ENCODE measurements around the gene PSAPL1. TPM values are rescaled to one million over a fixed set of nuclear protein-coding genes. Genes with fewer than 3 reads are reported as not detected.

The PSAPL1 gene
- total RNA-seq, 1 experiment from 2014 or later, result not detected

DNA sequence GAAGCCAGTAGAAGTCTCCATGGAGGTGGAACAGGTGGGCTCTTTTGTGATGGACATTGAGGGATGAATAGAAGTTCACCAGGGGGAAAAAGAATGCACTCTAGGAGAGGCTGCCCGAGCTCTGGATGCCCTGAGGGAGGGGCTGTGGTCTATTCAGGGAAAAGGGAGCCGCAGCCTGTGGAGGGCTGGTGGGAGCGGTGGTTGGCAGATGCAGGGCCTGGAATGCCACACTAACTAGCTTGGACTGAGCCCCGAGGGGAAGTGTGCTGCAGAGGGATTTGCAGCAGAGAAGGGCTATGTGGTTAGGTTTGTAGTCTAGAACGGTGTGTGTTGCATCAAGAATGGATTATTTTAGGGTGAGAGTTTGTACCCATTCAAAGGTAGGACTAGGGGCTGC is 29.5 kb upstream of the PSAPL1 start:
- peaks cover 3% of the 10 kb centered on the region; the same call in 1 of the 2 replicates for H3K9me3 Mint-ChIP-seq
- H3K4me3 Mint-ChIP-seq, result no peak overlapping the region
- no peaks in the 10 kb centered on the region; the same call in 1 of the 2 replicates for H3K27me3 Mint-ChIP-seq (ENCODE audit: low read depth)
- TF ChIP-seq, protein P1, sequence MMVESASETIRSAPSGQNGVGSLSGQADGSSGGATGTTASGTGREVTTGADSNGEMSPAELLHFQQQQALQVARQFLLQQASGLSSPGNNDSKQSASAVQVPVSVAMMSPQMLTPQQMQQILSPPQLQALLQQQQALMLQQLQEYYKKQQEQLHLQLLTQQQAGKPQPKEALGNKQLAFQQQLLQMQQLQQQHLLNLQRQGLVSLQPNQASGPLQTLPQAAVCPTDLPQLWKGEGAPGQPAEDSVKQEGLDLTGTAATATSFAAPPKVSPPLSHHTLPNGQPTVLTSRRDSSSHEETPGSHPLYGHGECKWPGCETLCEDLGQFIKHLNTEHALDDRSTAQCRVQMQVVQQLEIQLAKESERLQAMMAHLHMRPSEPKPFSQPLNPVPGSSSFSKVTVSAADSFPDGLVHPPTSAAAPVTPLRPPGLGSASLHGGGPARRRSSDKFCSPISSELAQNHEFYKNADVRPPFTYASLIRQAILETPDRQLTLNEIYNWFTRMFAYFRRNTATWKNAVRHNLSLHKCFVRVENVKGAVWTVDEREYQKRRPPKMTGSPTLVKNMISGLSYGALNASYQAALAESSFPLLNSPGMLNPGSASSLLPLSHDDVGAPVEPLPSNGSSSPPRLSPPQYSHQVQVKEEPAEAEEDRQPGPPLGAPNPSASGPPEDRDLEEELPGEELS (CRISPR knock-in tag; IDR thresholded peaks at IDR 0.05), result no peak
- TF ChIP-seq GTF2I (CRISPR knock-in tag; conservative IDR thresholded peaks at IDR 0.05), result no peak
- TF ChIP-seq RORB (CRISPR knock-in tag; IDR thresholded peaks at IDR 0.05), result no peak
- TF ChIP-seq GRHL2 (CRISPR knock-in tag; IDR thresholded peaks at IDR 0.05; ENCODE audit: insufficient replicate concordance, severe bottlenecking), result no peak
- TF ChIP-seq NFATC4 (CRISPR knock-in tag; IDR thresholded peaks at IDR 0.05), result no peak
- TF ChIP-seq, protein P2, sequence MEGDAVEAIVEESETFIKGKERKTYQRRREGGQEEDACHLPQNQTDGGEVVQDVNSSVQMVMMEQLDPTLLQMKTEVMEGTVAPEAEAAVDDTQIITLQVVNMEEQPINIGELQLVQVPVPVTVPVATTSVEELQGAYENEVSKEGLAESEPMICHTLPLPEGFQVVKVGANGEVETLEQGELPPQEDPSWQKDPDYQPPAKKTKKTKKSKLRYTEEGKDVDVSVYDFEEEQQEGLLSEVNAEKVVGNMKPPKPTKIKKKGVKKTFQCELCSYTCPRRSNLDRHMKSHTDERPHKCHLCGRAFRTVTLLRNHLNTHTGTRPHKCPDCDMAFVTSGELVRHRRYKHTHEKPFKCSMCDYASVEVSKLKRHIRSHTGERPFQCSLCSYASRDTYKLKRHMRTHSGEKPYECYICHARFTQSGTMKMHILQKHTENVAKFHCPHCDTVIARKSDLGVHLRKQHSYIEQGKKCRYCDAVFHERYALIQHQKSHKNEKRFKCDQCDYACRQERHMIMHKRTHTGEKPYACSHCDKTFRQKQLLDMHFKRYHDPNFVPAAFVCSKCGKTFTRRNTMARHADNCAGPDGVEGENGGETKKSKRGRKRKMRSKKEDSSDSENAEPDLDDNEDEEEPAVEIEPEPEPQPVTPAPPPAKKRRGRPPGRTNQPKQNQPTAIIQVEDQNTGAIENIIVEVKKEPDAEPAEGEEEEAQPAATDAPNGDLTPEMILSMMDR (IDR thresholded peaks at IDR 0.05), result no peak
- no peak for TF ChIP-seq SOX15 (CRISPR knock-in tag; IDR thresholded peaks at IDR 0.05)
- H3K27ac Mint-ChIP-seq, result no peak overlapping the region
- ChIA-PET CTCF (interaction anchor here (1.1 to 2.0 kb wide), 2 partner anchors 129 to 186 kb away, joined by 5 to 8 read pairs; no protein-coding TSS in a partner anchor), POLR2A (no interaction called here)
- peak; percentile 47 for ATAC-seq
- no peak for DNase-seq (ENCODE audit: low spot score)
- no peaks in the 10 kb centered on the region for H3K36me3 Mint-ChIP-seq
- H3K4me1 Mint-ChIP-seq, result peaks cover 25% of the 10 kb centered on the region

DNA sequence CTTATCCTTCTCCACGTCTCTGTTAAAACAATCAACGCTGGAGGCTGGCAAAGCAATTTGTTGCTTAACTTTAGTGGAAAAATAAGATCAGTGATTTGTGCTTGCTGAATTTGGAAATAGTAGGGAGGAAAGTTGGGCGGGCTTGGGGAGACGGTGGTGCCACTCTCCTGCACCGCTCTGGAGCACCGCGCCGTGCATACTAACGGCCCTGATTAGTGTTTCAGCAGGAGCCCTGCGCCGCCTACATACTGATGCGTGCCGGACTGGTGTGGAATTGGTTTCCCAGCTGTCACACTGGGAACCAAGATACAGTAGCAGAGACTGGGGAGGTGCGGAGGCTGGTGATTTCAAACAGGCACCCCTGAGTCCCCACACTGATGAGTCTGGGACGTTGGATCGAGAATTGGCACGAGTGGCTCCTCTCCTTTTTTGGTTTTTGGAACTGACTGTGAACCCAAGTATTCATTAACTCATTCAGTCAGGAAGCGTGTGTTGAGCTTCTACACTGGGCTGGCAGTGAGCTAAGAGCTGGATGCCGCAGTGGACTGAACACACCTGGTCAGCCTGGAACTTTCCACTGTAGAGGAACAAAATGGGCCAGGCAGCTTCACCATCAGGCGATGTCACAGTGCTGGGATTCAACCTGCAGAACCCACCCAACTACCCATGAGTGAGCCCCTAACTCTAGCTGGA is 29.0 kb upstream of the PSAPL1 start:
- DNase-seq (ENCODE audit: low spot score), result no peak
- H3K9me3 Mint-ChIP-seq, result peaks cover 3% of the 10 kb centered on the region; the same call in 1 of the 2 replicates
- ChIA-PET POLR2A (no interaction called here), CTCF (interaction anchor here (1.1 to 2.0 kb wide), 2 partner anchors 128 to 187 kb away, joined by 5 to 8 read pairs; no protein-coding TSS in a partner anchor)
- ATAC-seq, result no peak
- peaks cover 25% of the 10 kb centered on the region for H3K4me1 Mint-ChIP-seq
- no peaks in the 10 kb centered on the region for H3K36me3 Mint-ChIP-seq
- H3K27me3 Mint-ChIP-seq (ENCODE audit: low read depth), result no peaks in the 10 kb centered on the region; the same call in 1 of the 2 replicates
- no peak overlapping the region for H3K27ac Mint-ChIP-seq
- no peak overlapping the region for H3K4me3 Mint-ChIP-seq
- TF ChIP-seq ESRRA (CRISPR knock-in tag; IDR thresholded peaks at IDR 0.05; ENCODE audit: borderline replicate concordance), result no peak
- TF ChIP-seq, protein P3, sequence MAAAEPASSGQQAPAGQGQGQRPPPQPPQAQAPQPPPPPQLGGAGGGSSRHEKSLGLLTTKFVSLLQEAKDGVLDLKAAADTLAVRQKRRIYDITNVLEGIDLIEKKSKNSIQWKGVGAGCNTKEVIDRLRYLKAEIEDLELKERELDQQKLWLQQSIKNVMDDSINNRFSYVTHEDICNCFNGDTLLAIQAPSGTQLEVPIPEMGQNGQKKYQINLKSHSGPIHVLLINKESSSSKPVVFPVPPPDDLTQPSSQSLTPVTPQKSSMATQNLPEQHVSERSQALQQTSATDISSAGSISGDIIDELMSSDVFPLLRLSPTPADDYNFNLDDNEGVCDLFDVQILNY (CRISPR knock-in tag; IDR thresholded peaks at IDR 0.05), result no peak
- no peak for TF ChIP-seq ZNF121 (CRISPR knock-in tag; IDR thresholded peaks at IDR 0.05)
- TF ChIP-seq GTF2I (CRISPR knock-in tag; conservative IDR thresholded peaks at IDR 0.05), result no peak
- no peak for TF ChIP-seq CREB1 (CRISPR knock-in tag; IDR thresholded peaks at IDR 0.05)
- TF ChIP-seq, protein P1 (CRISPR knock-in tag; IDR thresholded peaks at IDR 0.05), result no peak
- TF ChIP-seq, protein P4, sequence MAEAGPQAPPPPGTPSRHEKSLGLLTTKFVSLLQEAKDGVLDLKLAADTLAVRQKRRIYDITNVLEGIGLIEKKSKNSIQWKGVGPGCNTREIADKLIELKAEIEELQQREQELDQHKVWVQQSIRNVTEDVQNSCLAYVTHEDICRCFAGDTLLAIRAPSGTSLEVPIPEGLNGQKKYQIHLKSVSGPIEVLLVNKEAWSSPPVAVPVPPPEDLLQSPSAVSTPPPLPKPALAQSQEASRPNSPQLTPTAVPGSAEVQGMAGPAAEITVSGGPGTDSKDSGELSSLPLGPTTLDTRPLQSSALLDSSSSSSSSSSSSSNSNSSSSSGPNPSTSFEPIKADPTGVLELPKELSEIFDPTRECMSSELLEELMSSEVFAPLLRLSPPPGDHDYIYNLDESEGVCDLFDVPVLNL (CRISPR knock-in tag; IDR thresholded peaks at IDR 0.05; ENCODE audit: borderline replicate concordance, low read depth), result no peak
- no peak for TF ChIP-seq TEAD4 (CRISPR knock-in tag; IDR thresholded peaks at IDR 0.05)
- TF ChIP-seq CBFB (CRISPR knock-in tag; IDR thresholded peaks at IDR 0.05; ENCODE audit: low read depth), result no peak
- no peak for TF ChIP-seq ZNF317 (CRISPR knock-in tag; IDR thresholded peaks at IDR 0.05; ENCODE audit: borderline replicate concordance, low read depth)
- TF ChIP-seq ZNF232 (CRISPR knock-in tag; IDR thresholded peaks at IDR 0.05), result no peak
- no peak for TF ChIP-seq FOXJ3 (CRISPR knock-in tag; IDR thresholded peaks at IDR 0.05; ENCODE audit: borderline replicate concordance)
- TF ChIP-seq, protein P5, sequence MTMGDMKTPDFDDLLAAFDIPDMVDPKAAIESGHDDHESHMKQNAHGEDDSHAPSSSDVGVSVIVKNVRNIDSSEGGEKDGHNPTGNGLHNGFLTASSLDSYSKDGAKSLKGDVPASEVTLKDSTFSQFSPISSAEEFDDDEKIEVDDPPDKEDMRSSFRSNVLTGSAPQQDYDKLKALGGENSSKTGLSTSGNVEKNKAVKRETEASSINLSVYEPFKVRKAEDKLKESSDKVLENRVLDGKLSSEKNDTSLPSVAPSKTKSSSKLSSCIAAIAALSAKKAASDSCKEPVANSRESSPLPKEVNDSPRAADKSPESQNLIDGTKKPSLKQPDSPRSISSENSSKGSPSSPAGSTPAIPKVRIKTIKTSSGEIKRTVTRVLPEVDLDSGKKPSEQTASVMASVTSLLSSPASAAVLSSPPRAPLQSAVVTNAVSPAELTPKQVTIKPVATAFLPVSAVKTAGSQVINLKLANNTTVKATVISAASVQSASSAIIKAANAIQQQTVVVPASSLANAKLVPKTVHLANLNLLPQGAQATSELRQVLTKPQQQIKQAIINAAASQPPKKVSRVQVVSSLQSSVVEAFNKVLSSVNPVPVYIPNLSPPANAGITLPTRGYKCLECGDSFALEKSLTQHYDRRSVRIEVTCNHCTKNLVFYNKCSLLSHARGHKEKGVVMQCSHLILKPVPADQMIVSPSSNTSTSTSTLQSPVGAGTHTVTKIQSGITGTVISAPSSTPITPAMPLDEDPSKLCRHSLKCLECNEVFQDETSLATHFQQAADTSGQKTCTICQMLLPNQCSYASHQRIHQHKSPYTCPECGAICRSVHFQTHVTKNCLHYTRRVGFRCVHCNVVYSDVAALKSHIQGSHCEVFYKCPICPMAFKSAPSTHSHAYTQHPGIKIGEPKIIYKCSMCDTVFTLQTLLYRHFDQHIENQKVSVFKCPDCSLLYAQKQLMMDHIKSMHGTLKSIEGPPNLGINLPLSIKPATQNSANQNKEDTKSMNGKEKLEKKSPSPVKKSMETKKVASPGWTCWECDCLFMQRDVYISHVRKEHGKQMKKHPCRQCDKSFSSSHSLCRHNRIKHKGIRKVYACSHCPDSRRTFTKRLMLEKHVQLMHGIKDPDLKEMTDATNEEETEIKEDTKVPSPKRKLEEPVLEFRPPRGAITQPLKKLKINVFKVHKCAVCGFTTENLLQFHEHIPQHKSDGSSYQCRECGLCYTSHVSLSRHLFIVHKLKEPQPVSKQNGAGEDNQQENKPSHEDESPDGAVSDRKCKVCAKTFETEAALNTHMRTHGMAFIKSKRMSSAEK (CRISPR knock-in tag; IDR thresholded peaks at IDR 0.05; ENCODE audit: borderline replicate concordance), result no peak
- no peak for TF ChIP-seq ZNF671 (CRISPR knock-in tag; IDR thresholded peaks at IDR 0.05)
